GM04503 (cell line): ENCODE results near the gene HCST.
"Not testable (repeated sequence)": the region's sequence is repeated elsewhere in the genome, so short reads cannot be mapped to it uniquely, and the experiment has no call there.

ENCODE experiments used
- DNase-seq: peaks from one replicate; pipeline ENCODE4 v3.0.0-alpha.2; 2012; ENCODE audit warnings: low read depth

The HCST gene

DNA sequence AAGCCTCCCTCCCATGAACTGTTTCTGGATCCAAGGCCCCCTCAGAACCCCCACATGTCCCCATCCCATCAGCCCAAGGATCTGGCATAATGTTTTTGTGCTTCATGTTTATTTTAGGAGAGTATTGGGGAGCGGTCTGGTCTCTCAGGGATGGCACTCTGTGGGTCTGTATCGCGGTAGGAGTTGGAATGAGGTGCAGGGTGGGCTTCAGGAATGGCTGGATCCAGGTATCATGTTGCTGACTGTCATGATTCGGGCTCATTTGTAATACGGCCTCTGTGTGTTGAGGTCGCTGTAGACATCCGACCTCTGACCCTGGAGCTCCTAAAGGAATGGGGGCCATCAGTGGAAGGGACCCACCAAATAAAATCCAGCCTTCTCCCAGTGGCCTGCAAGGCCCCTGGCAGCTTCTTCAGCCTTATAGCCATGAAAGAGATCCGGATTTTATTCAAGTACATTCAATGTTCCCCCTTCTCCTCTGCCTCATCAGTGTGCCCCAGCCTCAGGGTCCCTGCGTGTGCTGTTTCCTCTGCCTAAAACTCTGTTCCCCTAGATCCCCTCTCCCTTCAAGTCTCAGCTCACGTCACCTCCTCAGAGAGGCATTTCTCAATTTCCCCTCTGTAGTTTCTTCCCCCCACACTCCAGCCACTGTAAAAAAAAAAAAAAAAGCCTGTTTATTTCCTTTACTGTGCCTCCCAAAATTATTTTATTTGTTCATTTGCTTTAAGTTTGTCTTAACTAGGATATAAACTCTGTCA lies 2.2 kb downstream of the HCST start:
- no peak for DNase-seq

DNA sequence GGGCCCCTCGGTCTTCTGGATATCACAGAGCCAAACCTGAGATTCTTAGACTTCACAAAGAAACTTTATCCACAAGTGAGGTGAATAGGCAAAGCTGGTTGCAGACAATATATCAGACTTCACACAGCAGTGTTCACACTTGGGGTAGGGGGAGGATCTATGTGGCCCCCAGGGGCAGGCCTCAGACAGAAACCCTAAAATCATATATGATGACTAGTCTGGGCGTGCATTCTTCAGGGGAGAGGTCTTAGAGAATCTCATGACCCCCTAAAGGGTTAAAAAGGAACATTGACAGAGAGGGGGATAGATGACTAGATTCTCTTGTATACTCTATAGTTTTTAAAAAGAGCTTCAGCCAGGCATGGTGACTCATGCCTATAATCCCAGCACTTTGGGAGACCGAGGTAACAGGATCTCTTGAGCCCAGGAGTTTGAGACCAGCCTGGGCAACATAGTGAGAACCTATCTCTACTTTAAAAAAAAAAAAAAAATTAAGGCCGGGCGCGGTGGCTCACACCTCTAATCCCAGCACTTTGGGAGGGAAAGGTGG lies 2.9 kb downstream of the HCST start:
- DNase-seq = no peak

DNA sequence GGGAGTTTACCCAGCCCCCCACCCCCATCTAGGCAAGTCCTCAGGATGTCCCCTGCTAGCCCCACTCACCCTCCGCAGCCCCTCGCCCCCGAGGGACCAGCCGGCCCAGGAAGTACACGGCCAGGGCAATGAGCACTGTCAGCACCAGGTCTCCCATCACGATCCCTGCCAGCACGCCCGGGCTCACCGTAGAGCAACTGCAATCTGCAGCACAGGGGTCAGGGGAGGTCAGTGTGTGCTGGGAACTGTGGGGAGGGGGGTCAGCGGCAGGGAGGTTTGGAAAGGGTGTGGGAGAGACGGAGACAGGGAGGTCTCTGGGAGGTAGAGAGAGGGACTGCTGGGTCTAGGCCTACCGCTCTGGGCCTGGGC lies 5.0 kb downstream of the HCST start:
- no peak for DNase-seq

DNA sequence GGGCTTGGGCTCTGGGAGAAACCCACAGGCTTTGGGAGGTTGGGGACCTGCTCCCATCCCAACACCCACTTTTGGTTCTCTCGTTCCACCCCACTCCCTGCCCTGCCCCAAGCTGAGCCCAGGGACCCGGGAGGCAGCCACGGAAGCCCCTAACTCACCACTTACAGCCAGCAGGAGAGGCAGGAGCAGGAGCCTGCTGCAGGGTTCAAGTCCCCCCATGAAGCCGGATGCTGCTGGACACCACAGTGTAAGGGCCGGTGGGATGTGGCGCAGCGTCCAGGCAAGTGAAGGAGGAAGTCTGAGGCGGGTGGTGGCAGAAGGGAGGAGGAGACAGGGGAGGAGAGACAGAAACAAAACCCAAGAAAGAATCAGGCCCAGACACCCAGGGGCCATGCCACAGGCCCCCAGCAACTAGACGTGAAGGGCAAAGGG lies 5.7 kb downstream of the HCST start, which contains the start of gene TYROBP:
Gene TYROBP, minus strand, starts transcription at position 286 of the 432 bp plus-strand sequence. Its CDS starts 67 bp downstream, at position 219.
- DNase-seq = no peak

DNA sequence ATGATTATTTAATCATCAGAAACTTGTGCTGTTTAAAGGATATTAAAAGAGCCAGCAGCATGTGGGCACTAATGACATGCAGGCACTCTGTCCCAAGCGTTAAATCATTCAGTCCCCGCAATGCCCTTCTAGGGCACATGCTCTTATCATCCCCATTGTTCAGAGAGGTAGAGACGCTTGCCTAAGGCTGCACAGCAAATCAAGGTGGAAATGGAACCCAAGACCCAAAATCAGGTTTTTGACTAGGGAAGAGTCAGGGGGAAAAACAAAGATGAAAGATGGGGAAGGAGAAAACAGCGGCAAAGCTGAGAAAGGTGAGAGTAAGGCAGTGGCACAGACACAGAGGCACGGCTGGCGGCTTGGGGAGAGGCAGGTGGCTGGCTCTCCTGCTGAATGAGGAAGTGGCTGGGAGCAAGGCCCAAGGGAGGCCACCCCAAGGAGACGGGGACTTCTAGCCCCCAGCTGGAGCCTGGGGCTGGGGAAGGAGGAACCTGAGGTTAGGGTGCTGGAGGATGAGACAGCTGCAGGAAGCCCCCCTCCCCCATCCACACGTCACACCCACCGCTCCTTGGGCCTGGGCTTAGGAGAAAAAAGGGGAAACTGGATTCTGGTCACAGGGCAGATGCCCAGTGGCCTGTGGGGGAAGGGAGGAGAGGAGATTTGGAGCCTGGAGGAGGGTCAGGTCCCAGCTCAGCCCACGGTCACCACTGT lies 6.8 kb downstream of the HCST start:
- no peak for DNase-seq

DNA sequence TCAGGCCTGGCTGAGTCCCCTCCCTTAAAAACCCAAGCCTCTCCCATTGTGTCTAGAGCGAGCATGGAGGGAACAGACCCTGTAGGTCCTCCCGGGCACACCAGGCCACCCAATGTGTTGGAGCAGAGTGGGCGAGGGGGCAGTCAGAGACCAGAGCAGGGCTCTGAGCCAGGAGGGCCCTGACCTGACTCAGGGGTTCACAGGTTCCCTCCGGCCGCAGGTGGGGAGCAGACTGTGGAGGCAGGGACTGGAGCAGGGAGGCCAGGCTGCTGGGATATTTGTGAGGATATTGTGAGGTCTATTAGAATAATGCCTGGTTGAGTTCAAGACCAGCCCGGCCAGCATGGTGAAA lies 7.3 kb downstream of the HCST start:
- DNase-seq = no peak

DNA sequence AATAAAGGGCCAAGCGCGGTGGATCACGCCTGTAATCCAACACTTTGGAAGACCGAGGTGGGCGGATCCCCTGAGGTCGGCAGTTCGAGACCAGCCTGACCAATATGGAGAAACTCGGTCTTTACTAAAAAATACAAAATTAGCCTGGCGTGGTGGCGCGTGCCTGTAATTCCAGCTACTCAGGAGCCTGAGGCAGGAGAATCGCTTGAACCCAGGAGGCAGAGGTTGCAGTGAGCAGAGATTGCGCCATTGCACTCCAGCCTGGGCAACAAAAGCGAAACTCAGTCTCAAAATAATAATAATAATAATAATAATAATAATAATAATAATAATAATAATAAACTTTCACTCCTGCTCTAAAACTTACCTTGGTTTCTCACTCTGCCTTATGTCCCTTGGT lies 8.0 kb downstream of the HCST start:
- DNase-seq = not testable (repeated sequence)

DNA sequence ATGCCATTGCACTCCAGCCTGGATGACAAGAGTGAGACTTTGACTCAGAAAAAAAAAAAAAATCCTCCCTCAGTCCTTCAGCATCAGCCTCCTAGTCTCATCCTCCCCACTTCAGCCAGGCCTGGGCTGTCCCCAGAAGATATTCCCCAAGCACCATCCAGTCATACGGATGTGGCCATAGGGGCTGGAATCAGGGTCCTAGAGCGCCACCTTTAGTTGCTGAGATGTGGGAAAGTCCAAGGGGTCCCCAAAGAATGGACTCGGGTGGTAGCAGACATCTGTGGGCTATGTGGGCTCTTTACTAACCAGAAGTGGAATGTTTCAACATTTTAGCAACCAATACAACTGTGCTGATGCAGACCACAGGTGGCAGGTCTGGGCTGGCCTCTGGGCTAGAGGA lies 8.8 kb downstream of the HCST start:
- no peak for DNase-seq

DNA sequence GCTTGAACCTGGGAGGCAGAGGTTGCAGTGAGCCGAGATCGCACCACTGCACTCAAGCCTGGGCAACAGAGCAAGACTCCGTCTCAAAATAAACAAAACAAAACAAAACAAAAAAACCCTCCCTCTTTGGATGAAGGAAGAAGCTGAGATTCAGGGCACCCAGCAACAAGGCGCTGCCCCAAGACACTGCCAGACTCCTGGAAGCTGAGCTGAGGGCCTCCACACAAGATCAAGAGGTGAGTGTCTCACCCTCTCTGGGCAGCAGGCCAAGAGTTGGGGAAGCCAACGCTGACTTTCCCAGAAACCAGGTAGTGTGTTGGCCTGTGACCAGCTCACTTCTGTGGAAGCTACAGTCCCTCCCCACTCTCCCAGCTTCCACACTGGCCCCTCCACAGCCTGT lies 9.5 kb downstream of the HCST start:
- no peak for DNase-seq

DNA sequence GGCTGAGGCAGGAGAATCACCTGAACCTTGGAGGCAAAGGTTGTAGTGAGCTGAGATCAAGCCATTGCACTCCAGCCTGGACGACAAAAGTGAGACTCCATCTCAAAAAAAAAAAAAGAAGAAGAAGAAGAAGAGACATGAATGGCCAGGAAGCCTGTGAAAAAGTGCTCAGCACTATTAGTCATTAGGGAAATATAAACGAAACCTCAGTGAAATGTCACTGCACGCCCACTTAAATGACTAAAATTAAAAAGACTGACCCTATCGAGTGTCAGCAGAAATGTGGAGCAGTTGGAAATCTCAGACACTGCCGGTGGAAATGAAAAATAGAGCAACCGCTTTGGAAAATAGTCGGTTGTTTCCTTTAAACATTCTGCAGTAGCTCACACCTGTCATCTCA lies 11.3 kb downstream of the HCST start:
- no peak for DNase-seq

DNA sequence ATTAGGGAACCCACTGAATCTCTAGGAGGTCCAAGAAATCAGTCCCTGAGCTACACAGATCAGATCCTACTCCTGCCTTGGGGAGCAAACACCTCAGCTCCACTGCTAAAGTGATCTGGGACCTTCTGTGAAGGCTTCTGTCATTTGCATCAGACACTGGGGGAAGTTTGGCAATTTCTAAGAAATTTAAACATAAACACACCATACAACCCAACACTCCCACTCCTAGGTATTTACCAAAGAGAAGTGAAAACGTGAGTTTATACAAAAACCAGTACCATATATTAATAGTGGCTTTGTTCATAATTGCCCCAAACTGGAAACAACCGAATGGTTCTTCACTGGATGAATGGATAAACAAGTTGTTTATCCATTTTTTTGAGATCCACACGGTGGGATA lies 13.1 kb downstream of the HCST start:
- no peak for DNase-seq

DNA sequence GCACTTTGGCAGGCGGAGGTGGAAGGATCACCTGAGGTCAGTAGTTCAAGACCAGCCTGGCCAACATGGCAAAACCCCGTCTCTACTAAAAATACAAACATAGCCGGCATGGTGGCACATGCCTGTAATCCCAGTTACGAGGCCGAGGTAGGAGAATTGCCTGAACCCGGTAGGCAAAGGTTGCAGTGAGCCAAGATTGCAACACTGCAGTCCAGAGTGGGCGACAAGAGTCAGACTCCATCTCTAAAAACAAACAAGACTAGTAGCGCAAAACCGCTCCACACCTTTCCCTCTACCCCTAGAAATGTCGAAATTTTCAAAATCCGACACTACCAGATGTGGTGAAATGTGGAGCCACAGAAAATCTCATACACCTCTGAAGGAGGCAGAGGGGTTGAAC lies 17.0 kb downstream of the HCST start:
- DNase-seq = no peak

DNA sequence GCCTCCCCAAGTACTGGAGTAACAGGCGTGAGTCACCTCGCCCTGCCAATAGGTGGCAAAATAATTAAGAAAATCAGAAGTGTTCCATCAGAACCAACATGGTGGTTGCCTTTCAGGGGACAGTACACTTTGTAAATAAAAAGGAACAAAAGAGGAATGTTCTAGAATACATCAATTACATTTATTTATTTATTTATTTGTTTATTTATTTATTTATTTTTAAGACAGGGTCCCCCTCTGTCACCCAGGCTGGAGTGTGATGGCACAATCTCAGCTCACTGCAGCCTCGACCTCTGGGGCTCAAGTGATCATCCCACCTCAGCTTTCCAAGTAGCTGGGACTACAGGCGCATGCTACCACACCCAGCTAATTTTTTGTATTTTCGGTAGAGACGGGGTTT lies 18.7 kb downstream of the HCST start:
- DNase-seq = no peak

DNA sequence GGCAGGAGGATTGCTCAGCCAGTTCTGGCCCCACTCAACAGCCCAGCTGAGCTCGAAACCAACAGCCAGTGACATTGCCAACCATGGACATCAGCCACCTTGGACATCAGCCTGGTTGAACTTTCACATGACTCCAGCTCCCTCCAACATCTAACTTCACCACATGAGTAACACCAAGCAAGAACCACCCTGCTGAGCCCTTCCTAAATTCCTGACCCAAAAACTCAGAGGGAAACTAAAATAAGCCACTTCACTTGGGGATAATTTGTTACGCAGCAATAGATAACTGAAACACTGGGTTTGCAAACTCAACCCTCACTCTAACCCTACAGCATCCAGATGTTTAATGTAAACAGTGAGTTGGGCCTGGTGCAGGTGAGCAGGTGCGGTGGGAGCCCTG lies 23.2 kb downstream of the HCST start:
- no peak for DNase-seq

DNA sequence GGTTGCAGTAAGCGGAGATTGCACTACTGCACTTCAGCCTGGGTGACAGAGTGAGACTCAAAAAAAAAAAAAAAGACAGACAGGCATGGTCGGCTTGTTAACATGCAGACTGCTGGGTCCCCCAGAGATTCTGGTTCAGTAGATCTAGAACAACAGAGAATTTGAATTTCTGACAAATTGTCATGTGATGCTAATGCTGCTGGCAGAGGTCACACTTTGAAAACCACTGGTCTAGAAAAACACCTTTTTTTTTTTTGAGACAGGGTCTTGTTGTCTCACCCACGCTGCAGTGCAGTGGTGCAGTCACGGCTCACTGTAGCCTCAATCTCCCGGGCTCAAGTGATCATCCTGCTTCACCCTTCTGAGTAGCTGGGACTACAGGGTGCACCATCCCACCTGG lies 26.2 kb downstream of the HCST start:
- DNase-seq = no peak

DNA sequence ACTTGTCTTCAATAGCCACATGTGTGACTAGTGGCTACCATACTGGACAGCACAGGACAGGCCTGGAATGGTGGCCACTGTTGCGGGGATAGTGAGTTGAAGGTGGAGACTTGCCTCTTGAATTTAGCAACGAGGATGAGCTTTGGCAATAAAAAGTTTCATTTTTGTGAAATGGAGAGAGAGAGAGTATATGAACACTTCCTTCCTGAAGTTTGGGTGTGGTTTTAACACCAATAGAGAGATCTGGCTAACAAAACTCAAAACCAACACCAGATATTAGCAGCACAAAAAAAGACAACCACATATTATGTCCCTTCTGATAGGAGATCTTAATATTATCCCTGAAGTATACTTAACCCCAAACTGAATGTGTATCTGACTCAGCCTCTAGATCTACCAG lies 27.5 kb downstream of the HCST start:
- DNase-seq = no peak

DNA sequence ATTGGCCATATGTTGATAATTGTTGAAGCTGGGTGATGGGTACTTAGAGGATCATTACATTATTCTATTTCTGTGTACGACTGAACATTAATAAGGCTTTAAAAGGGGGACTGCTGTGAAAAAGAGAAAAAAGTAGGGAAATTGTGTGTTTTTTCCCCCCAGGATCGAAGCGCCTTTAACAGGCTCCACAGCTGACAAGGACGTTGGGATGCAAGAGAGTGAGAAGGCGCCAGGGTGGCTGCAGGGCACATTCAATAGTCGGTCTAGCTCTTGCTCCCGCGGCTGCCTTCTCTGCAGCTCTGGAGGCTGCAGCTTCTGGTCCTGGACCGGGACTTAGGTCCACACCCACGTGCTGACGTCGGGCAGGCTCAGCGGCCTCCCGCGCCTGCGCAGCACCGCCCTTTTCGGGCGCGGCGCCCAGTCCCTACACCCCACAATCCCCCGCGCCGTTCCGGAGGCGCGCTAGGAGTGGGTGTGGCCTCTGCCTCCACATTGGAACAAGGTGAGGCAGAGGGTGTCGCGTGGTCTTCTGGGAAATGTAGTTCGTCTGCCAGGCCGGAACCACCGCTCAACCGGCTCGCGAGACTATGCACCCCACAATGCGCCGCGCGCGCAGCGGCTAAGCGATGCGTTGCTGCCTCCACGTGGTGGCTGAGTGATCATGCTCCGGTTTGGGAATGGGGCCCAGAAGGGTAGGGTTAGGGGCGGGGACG lies 29.0 kb downstream of the HCST start:
- peak; percentile 92 for DNase-seq

DNA sequence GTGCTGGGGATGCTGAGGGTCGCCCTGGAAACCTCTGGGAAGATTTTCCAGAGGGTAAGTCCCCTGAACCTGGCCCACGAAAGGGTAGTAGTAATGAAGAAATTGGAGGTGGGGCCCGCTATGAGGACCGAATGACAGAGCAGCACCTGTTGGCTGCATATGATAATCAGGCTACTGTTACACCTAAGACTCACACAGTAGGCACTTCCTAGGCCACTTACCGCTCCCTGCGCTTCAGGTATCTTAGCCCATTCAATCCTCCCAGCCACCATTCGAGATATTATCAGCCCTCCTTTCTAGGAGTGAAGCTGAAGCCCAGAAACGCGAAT lies 29.5 kb downstream of the HCST start:
- DNase-seq = no peak

DNA sequence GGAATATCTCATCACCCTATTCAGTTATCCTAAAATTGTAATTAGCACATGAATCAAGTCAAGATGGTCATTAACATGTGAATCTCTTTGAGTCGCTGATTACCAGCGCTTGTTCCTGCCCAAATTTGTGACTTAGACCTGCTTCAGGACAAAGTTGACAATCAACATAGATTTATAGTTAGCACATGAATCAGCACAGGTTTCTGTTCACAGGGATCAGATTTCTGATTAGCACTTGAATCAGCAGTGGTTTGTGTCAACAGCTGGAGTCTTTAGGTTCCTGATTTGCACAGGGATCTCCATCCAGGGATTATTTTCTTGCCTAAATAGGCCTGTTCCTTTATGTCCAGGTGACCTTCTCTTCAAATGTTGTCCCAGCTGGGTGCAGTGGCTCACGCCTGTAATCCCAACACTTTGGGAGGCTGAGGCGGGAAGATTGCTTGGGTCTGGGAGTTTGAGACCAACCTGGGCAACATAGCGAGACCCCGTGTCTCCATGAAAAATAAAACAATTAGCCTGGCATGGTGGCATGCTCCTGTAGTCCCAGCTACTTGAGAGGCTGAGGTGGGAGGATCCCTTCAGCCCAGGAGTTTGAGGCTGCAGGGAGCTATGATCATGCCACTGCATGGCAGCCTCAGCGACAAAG lies 30.1 kb downstream of the HCST start:
- DNase-seq = no peak

DNA sequence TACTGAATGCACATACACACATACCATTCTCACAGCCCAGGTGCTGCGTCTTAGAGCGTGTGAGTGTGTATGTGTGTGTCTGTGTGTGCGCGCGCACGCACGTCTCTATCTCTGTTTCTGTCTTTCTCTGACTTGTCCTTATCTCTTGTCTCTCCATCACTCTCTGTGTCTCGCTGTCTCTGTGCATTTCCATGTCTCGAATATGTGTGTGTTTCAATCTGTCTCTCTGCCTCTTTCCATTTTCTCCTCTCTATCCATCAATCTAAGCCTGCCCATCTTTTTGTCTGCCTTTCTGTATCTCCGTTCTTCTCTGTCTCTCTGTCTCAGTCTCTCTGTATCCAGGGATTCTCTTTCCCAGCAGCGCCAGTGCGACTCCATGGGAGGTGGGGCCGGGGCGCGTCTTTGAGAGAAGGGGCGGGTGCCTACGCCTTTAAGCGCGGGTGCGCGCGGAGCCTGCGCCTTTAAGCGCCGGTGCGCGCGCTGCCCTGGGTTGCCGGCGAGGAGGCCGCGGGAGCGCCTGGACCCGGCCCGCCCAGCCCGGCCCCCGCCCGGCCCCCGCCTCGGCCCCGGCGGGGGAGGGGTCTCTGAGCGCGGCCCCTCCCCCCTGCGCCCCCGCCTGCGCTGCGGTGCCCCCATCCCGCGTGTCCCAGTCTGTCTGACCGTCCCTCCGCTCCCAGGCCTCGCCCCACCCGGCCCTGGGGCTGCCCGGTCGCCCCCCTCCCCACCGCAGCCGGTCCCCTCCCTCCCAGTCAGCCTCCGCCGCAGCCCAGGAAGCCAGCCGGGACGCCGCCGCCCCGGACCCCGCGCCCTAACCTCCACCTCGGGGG lies 33.8 kb downstream of the HCST start, which contains the start of gene LRFN3:
Gene LRFN3, plus strand, starts transcription at position 464 of the 827 bp plus-strand sequence. CDS start 3,052 bp downstream, outside the sequence.
- DNase-seq = no peak

DNA sequence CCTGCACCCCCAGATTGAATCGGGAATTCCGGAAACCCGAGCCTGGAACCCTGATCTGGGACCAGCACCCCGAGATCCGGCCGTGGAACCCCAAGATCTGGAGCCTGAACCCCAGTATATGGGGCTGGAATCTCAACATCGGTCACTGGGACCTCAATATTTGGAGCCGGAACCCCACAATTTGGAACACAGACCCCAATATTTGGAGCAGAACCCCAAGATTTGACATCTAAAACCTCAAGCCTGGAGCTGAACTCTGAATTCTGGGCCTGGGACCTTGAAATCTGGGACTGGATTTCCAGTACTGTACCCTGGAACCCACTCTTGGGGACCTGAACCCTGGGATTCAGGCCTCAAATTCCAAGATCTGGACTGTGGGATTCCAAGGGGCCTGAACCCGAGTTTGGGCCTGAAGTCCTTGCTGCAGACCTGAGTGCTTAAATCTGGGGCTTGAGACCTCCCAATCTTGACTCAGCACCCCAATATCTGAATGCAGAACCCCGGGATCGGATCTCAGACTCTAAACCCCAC lies 34.5 kb downstream of the HCST start:
- DNase-seq = no peak
